Measurements from ENCODE around the gene LAD1. TPM values are rescaled to one million over a fixed set of nuclear protein-coding genes. Genes with fewer than 3 reads are reported as not detected.

LAD1 gene
- total and polyA plus RNA-seq, 2 of the 13 experiments (the other 11 are each of a cell fraction or from before 2014, with no cell fraction given), result 10.8 to 65.6 TPM

- TF ChIP-seq ZNF770 (CRISPR knock-in tag; IDR thresholded peaks at IDR 0.05) (peak; percentile 67), ZHX2 (IDR thresholded peaks at IDR 0.05; ENCODE audit: low read depth) (no peak), ZHX2 (CRISPR knock-in tag; IDR thresholded peaks at IDR 0.05; ENCODE audit: borderline replicate concordance) (peak; percentile 77; the same call in 1 of the 2 replicates), BRCA1 (CRISPR knock-in tag; IDR thresholded peaks at IDR 0.05) (no peak), SMC3 (IDR thresholded peaks at IDR 0.05; ENCODE audit: low read length) (no peak), ZNF609 (CRISPR knock-in tag; IDR thresholded peaks at IDR 0.05; ENCODE audit: borderline replicate concordance) (no peak), PAX8 (CRISPR knock-in tag; IDR thresholded peaks at IDR 0.05; ENCODE audit: borderline replicate concordance) (0 out of 2 replicates have a peak, but pooled peaks have one; percentile 67), ZNF563 (CRISPR knock-in tag; IDR thresholded peaks at IDR 0.05) (peak; percentile 92), PITX1 (CRISPR knock-in tag; IDR thresholded peaks at IDR 0.05) (no peak), HNRNPK (IDR thresholded peaks at IDR 0.05; ENCODE audit: low read depth, low read length, poor library complexity, severe bottlenecking) (peak; percentile 80), RFX5 (IDR thresholded peaks at IDR 0.05; ENCODE audit: low read depth, low read length) (no peak), ZUFSP (CRISPR knock-in tag; IDR thresholded peaks at IDR 0.05; ENCODE audit: borderline replicate concordance) (no peak), GFI1 (CRISPR knock-in tag; IDR thresholded peaks at IDR 0.05; ENCODE audit: borderline replicate concordance) (peak; percentile 81)
Observed at GRCh38 chr1:201399352-201400126, 415 bp upstream of the LAD1 start (continued).

All from HepG2 (cell line).